Colonic mucosa (tissue), 4 donors: Measurements from ENCODE around the gene CES2. TPM values are rescaled to one million over a fixed set of nuclear protein-coding genes. Genes with fewer than 3 reads are reported as not detected.

ENCODE experiments used
- DNase-seq: peaks from one replicate; pipeline ENCODE4 v3.0.0-alpha.2; 2020
- H3K27ac ChIP-seq: fragments of 200-600 bp; one replicate; pipeline ENCODE4 v1.8.0; 2021
- H3K27me3 ChIP-seq: fragments of 200-600 bp; one replicate; pipeline ENCODE4 v1.8.0; 2021
- H3K36me3 ChIP-seq: fragments of 200-600 bp; one replicate; pipeline ENCODE4 v1.8.0; 2021
- H3K4me1 ChIP-seq: fragments of 200-600 bp; one replicate; pipeline ENCODE4 v1.8.0; 2021; ENCODE audit warnings: mild to moderate bottlenecking
- H3K4me3 ChIP-seq: fragments of 200-600 bp; one replicate; pipeline ENCODE4 v1.8.0; 2021
- H3K9ac ChIP-seq, 2 donors: one replicate each; pipeline ENCODE4 v1.7.0; 2013; ENCODE audit warnings: control low read depth in 2 of 2, low read depth in 2 of 2, low read length in 2 of 2
- H3K9me3 ChIP-seq: fragments of 200-600 bp; one replicate; pipeline ENCODE4 v1.8.0; 2021
- intact Hi-C: fragments of 100-400 bp; cut with DNase I; formaldehyde crosslinking; loops from one replicate; pipeline ENCODE4 v1.14.1; 2022
- total RNA-seq, 2 donors: library from RNA; stranded (reverse); fragmentation: NEBNext Ultra II Directional in 1 of 2; extraction: Animal tissue kit (Norgen Biotek cat#: 25700) in 1 of 2; gene quantifications; one replicate each; pipeline ENCODE4 v1.2.1, GENCODE V29; 2021
- TF ChIP-seq, protein P1 (sequence below): fragments of 200-600 bp; IDR thresholded peaks from one replicate; pipeline ENCODE4 v1.8.0; 2022; ENCODE audit warnings: antibody characterized with exemption, mild to moderate bottlenecking
- donor health status: healthy.
- donor health status: DM: no; HTN: no; CAD: no.
- donor health status: DM: no; HTN: no; CAD: no.

The CES2 gene
- total RNA-seq, 2 donors from 2014 or later = 407 to 525 TPM

DNA sequence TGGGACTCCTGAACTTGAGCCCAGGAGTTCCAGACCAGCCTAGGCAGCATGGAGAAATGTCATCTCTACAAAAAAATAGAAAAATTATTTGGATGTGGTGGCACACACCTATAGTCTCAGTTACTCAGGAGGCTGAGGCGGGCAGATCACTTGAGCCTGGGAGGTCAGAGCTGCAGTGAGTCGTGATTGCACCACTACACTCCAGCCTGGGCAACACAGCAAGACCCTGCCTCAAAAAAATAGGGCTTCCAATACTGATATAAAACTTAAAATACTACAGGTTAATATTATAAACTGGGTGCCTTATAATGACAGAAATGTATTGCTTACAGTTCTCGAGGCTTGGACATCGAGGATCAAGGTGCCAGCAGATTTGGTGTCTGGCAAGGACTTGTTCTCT, 10.6 kb downstream of the CES2 start:
- TF ChIP-seq, protein P1, sequence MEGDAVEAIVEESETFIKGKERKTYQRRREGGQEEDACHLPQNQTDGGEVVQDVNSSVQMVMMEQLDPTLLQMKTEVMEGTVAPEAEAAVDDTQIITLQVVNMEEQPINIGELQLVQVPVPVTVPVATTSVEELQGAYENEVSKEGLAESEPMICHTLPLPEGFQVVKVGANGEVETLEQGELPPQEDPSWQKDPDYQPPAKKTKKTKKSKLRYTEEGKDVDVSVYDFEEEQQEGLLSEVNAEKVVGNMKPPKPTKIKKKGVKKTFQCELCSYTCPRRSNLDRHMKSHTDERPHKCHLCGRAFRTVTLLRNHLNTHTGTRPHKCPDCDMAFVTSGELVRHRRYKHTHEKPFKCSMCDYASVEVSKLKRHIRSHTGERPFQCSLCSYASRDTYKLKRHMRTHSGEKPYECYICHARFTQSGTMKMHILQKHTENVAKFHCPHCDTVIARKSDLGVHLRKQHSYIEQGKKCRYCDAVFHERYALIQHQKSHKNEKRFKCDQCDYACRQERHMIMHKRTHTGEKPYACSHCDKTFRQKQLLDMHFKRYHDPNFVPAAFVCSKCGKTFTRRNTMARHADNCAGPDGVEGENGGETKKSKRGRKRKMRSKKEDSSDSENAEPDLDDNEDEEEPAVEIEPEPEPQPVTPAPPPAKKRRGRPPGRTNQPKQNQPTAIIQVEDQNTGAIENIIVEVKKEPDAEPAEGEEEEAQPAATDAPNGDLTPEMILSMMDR = no peak
- no peaks in the 10 kb centered on the region for H3K9me3 ChIP-seq
- H3K36me3 ChIP-seq = peaks cover 20% of the 10 kb centered on the region
- intact Hi-C loops = no loop called here
- no peaks in the 10 kb centered on the region for H3K4me1 ChIP-seq
- no peak overlapping the region for H3K9ac ChIP-seq
- DNase-seq = no peak
- no peak overlapping the region for H3K4me3 ChIP-seq
- H3K27me3 ChIP-seq = no peaks in the 10 kb centered on the region
- H3K27ac ChIP-seq = no peak overlapping the region

DNA sequence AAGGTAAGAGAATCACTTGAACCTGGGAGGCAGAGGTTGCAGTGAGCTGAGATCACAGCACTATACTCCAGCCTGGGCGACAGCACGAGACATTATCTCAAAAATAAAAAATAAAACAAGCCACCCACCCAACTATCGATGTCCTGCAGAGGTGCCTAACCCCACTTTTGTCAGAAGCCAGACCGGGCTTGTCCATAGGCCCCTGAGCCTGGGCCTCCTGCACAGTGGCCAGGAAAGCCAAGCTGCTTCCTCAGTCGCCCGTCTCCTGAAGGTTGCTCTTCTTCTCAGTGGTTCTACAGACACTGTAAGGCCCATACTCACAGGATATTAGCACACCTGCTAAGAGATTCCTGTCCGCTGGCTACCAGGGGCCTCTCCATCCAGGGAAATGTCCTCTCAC, 11.2 kb downstream of the CES2 start:
- Histone ChIP-seq H3K27ac (no peak overlapping the region), H3K9ac (peak overlapping the region in 1 of 2 donors; percentile 6), H3K9me3 (no peaks in the 10 kb centered on the region), H3K27me3 (no peaks in the 10 kb centered on the region), H3K4me3 (no peak overlapping the region), H3K36me3 (peaks cover 17% of the 10 kb centered on the region), H3K4me1 (no peaks in the 10 kb centered on the region)
- intact Hi-C loops = no loop called here
- TF ChIP-seq, protein P1 = no peak
- no peak for DNase-seq

DNA sequence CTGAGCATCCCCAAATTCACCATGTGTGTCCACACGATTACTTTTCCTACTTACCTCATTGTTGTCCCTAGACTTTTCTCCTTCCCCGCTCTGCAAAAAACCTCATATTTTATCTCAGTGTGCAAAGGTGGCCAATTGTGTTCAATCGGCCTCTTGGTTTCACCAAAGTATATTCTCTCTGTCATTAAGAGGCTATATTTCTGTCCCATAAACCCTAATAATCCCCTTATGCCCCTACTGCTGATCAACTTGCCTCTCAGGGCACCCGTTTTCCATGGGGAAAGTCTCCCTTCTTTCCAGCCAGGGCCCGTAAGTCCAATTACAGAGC, 11.6 kb downstream of the CES2 start:
- Histone ChIP-seq H3K4me1 (no peaks in the 10 kb centered on the region), H3K36me3 (peaks cover 16% of the 10 kb centered on the region), H3K4me3 (no peak overlapping the region), H3K27me3 (no peaks in the 10 kb centered on the region), H3K9ac (peak overlapping the region in 1 of 2 donors; percentile 6), H3K9me3 (no peaks in the 10 kb centered on the region), H3K27ac (no peak overlapping the region)
- no peak for DNase-seq
- TF ChIP-seq, protein P1 = no peak
- intact Hi-C loops = no loop called here

DNA sequence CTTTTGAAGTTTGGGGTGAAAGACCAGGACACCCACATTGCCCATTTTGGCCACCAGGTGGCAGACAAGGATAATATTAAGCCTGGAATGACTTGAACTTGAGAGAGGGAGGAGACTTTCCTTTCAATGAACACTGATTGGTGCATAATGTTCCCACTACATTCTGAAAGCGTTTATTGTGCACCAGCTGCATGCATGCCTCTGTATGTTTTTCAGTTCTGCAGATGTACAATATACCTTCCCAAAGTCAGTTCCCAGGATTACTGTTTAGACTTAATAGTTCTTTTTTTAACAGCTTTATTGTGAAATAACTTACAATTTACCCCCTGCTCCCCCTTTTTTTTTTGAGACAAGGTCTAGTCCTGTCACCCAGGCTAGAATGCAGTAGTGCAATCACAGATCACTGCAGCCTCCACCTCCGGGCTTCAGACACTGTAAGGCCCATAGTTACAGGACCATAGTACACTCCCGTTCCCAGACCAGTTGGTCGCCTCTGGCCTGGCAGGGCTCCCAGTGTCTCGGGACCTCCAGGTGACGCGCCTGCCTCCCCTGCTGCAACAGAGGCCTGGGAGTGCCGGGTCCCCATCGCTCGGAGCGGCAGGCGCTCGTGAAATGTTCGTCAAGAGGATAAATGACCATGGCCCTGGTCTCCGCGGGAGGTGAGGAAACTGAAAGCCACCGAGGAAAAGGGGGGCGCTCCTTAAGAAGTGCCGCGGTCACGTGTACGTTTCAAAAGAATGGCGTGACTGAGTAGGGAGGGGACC, 12.2 kb downstream of the CES2 start:
- Histone ChIP-seq H3K9me3 (no peaks in the 10 kb centered on the region), H3K4me1 (no peaks in the 10 kb centered on the region), H3K36me3 (peaks cover 11% of the 10 kb centered on the region), H3K9ac (peak overlapping the region; percentile 58 to 66), H3K4me3 (peak overlapping the region; percentile 39), H3K27ac (no peak overlapping the region), H3K27me3 (no peaks in the 10 kb centered on the region)
- peak; percentile 95 for DNase-seq
- intact Hi-C loops = no loop called here
- TF ChIP-seq, protein P1 = peak; percentile 86

DNA sequence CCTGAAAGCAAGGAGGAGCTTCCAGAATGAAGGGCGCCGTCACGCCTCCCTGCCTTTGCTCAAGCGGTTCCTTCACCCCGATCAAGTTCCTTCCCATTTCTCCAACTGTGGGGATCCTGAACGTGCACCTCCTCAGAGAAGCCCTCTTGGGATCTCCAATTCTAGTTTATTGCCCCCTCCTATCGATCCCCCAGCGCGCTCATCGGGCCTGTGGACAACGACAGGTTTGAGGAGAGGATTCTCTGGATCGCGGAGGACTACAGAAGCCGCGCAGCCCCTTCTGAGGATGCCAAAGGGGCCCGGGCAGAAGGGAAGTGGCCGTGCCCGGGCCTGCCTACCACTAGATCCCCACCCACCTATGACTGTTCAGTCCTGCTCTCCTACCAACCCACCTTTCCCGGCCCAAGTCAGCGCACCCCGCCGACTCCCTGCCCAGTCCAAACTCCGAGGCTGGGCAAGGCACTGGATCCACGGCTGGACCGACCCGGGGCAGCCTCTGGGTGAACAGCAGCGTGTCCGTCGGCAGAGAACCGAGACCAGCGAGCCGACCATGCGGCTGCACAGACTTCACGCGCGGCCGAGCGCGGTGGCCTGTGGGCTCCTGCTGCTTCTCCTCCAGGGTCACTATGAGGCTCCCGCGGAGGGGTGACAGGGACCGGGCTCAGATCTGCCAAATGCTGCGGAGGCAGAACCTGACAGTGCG, 13.0 kb downstream of the CES2 start:
- Histone ChIP-seq H3K27me3 (no peaks in the 10 kb centered on the region), H3K9ac (peak overlapping the region; percentile 58 to 66), H3K9me3 (no peaks in the 10 kb centered on the region), H3K4me3 (peak overlapping the region; percentile 39), H3K36me3 (peaks cover 6% of the 10 kb centered on the region), H3K27ac (no peak overlapping the region), H3K4me1 (no peaks in the 10 kb centered on the region)
- DNase-seq = no peak
- TF ChIP-seq, protein P1 = no peak
- intact Hi-C loops = no loop called here
